ENCODE measurements around the gene ARL17B.
A peak's percentile ranks its signal among the peaks of the same experiment; 100 is the strongest.
"Not testable (repeated sequence)": the region's sequence is repeated elsewhere in the genome, so short reads cannot be mapped to it uniquely, and the experiment has no call there.

The ARL17B gene

GRCh38 chr17:46264456-46265198 lies 96.9 kb downstream of the ARL17B start:
- peaks cover 0 to 12% (median 5%) of the 10 kb centered on the region in 4 donors for H3K4me1 ChIP-seq
- no peak overlapping the region for H3K4me3 ChIP-seq
- intact Hi-C loops (cut with DNase I; ENCODE audit: low total_unique reads), result loop anchor here (10.0 kb wide), 1 partner anchor 680 kb away; no protein-coding TSS in a partner anchor
- no peak for DNase-seq
- TF ChIP-seq, protein P1, sequence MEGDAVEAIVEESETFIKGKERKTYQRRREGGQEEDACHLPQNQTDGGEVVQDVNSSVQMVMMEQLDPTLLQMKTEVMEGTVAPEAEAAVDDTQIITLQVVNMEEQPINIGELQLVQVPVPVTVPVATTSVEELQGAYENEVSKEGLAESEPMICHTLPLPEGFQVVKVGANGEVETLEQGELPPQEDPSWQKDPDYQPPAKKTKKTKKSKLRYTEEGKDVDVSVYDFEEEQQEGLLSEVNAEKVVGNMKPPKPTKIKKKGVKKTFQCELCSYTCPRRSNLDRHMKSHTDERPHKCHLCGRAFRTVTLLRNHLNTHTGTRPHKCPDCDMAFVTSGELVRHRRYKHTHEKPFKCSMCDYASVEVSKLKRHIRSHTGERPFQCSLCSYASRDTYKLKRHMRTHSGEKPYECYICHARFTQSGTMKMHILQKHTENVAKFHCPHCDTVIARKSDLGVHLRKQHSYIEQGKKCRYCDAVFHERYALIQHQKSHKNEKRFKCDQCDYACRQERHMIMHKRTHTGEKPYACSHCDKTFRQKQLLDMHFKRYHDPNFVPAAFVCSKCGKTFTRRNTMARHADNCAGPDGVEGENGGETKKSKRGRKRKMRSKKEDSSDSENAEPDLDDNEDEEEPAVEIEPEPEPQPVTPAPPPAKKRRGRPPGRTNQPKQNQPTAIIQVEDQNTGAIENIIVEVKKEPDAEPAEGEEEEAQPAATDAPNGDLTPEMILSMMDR (IDR thresholded peaks at IDR 0.05), result no peak
- no peaks in the 10 kb centered on the region for H3K9me3 ChIP-seq
- no peaks in the 10 kb centered on the region for H3K27me3 ChIP-seq
- H3K27ac ChIP-seq, result no peak overlapping the region
- no peaks in the 10 kb centered on the region for H3K36me3 ChIP-seq

- intact Hi-C loops (cut with DNase I; ENCODE audit: low total_unique reads), result loop anchor here (10.0 kb wide), 1 partner anchor 677 kb away; no protein-coding TSS in a partner anchor
- Histone ChIP-seq H3K9me3 (no peaks in the 10 kb centered on the region), H3K4me3 (no peak overlapping the region), H3K36me3 (no peaks in the 10 kb centered on the region), H3K27ac (no peak overlapping the region), H3K27me3 (no peaks in the 10 kb centered on the region), H3K4me1 (peaks cover 0 to 12% (median 4%) of the 10 kb centered on the region in 4 donors)
- no peak for DNase-seq
- TF ChIP-seq, protein P1 (IDR thresholded peaks at IDR 0.05), result no peak
These were observed 99.3 kb downstream of the ARL17B start for GRCh38 chr17:46262271-46262670.

DNA sequence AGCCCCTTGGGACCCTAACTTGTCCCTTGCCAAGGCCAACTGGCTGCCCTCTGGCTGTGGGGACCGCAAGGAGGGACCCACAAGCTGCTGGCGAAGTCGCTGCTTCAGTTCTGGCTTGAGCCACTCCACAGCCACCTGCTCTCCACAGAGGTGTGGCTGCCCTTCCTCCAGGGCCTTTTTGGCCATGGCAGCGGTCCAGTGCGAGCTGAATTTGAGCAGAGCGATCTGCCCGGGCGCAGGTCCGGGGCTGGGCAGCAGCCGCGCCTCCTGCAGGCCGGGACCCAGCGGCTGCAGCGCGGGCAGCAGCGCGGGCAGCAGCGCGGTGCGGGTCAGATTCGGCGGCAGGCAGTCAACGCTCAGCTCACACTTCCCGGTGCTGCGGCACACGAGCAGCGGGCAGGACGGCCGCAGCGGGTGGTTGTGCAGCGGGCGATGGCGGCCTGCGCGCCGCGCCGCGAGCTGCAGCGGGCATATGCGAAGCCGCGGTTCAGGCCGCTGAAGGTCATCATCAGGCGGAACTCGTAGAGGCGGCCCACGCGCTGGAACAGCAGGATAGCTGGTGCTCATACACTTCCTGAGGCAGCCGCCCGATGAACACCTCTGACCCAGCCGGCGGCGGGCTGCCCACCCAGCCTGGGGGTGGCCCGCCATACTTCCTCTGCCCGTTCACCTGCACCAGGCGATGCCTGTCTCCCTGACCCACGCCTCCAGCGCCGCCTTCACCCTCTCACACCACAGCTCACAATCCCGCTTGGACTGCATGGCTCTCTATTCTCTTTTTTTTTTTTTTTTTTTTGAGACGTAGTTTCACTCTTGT lies 101.5 kb downstream of the ARL17B start:
- intact Hi-C loops (cut with DNase I; ENCODE audit: low total_unique reads), result loop anchor here (10.0 kb wide), 1 partner anchor 675 kb away; no protein-coding TSS in a partner anchor
- H3K9me3 ChIP-seq, H3K36me3 ChIP-seq, H3K27me3 ChIP-seq, DNase-seq, H3K27ac ChIP-seq, H3K4me1 ChIP-seq: not testable (repeated sequence)
- H3K4me3 ChIP-seq, result peak overlapping the region; percentile 43 to 50

- H3K9me3 ChIP-seq; H3K36me3 ChIP-seq; intact Hi-C loops (cut with DNase I; ENCODE audit: low total_unique reads); DNase-seq; H3K27ac ChIP-seq; H3K27me3 ChIP-seq; H3K4me3 ChIP-seq; H3K4me1 ChIP-seq: not testable (repeated sequence)
These were observed 105.2 kb downstream of the ARL17B start for GRCh38 chr17:46256369-46256768.

GRCh38 chr17:46254215-46254614 lies 107.4 kb downstream of the ARL17B start:
- H3K4me1 ChIP-seq; H3K27ac ChIP-seq; H3K27me3 ChIP-seq; H3K9me3 ChIP-seq; H3K4me3 ChIP-seq; intact Hi-C loops (cut with DNase I; ENCODE audit: low total_unique reads); DNase-seq; H3K36me3 ChIP-seq: not testable (repeated sequence)

GRCh38 chr17:46253722-46254121 lies 107.8 kb downstream of the ARL17B start:
- intact Hi-C loops (cut with DNase I; ENCODE audit: low total_unique reads); H3K4me1 ChIP-seq; H3K27me3 ChIP-seq; H3K9me3 ChIP-seq; H3K27ac ChIP-seq; H3K36me3 ChIP-seq; H3K4me3 ChIP-seq: not testable (repeated sequence)
- DNase-seq, result peak in 1 of 2 donors; percentile 31
- TF ChIP-seq, protein P1 (IDR thresholded peaks at IDR 0.05), result peak; percentile 35 to 37

DNA sequence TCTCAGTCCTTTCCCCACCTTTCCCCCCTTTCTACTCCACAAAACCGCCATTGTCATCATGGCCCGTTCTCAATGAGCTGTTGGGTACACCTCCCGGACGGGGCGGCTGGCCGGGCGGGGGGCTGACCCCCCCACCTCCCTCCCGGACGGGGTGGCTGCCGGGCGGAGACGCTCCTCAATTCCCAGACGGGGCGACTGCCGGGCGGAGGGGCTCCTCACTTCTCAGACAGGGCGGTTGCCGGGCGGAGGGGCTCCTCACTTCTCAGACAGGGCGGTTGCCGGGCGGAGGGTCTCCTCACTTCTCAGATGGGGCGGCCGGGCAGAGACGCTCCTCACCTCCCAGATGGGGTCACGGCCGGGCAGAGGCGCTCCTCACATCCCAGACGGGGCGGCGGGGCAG lies 108.8 kb downstream of the ARL17B start:
- H3K9me3 ChIP-seq; DNase-seq; H3K4me3 ChIP-seq; H3K4me1 ChIP-seq; H3K27me3 ChIP-seq; intact Hi-C loops (cut with DNase I; ENCODE audit: low total_unique reads); H3K27ac ChIP-seq; H3K36me3 ChIP-seq: not testable (repeated sequence)

- H3K27me3 ChIP-seq; H3K9me3 ChIP-seq; H3K4me1 ChIP-seq; DNase-seq; intact Hi-C loops (cut with DNase I; ENCODE audit: low total_unique reads); H3K27ac ChIP-seq; H3K4me3 ChIP-seq; H3K36me3 ChIP-seq: not testable (repeated sequence)
These were observed 112.4 kb downstream of the ARL17B start for GRCh38 chr17:46249153-46249552.

DNA sequence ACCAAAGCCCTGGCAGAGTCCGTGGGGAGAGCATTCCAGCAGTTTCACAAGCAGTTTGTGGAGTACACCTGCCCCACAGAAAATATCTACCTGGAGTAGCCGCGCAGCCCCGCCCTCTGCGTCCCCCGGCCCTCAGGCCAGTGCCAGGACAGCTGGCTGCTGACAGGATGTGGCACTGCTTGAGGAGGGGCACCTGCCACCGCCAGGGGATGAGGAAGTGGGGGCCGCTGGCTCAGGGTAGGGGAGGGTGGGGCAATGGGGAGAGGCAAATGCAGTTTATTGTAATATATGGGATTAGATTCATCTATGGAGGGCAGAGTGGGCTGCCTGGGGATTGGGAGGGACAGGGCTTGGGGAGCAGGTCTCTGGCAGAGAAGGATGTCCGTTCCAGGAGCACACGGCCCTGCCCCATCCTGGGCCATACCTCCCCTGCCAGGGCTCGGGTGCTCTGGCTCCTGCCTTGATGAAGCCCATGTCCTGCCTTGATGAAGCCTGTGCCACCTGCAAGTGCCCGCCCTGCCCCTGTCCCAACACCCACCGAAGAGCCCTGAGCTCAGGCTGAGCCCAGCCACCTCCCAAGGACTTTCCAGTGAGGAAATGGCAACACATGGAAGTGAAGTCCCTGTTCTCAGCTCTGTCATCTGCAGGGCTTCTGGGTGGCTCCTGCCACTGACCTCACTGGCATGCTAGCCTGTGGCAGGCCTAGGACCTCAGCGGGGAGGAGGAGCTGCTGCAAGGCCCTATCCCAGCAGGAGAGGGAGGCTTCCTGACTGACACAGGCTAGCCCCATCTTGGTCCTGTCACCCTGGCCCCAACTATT lies 116.4 kb downstream of the ARL17B start:
- H3K36me3 ChIP-seq; H3K27ac ChIP-seq; H3K27me3 ChIP-seq; H3K9me3 ChIP-seq; intact Hi-C loops (cut with DNase I; ENCODE audit: low total_unique reads); H3K4me3 ChIP-seq; DNase-seq; H3K4me1 ChIP-seq: not testable (repeated sequence)

DNA sequence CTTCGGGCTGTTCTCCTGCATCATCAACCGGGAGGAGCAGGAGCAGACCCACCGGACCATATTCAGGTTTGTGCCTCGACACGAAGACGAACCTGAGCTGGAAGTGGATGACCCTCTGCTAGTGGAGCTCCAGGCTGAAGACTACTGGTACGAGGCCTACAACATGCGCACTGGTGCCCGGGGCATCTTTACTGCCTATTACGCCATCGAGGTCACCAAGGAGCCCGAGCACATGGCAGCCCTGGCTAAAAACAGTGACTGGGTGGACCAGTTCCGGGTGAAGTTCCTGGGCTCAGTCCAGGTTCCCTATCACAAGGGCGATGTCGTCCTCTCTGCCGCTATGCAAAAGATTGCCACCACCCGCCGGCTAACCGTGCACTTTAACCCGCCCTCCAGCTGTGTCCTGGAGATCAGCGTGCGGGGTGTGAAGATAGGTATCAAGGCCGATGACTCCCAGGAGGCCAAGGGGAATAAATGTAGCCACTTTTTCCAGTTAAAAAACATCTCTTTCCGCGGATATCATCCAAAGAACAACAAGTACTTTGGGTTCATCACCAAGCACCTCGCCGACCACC lies 117.1 kb downstream of the ARL17B start:
- H3K4me1 ChIP-seq; H3K4me3 ChIP-seq; H3K27ac ChIP-seq; H3K36me3 ChIP-seq; H3K27me3 ChIP-seq; DNase-seq; intact Hi-C loops (cut with DNase I; ENCODE audit: low total_unique reads); H3K9me3 ChIP-seq: not testable (repeated sequence)

Measured in tibial artery (tissue), 4 donors.